H1 (cell line): ENCODE results near the gene RNF208. TPM values are rescaled to one million over a fixed set of nuclear protein-coding genes. Genes with fewer than 3 reads are reported as not detected.
A peak's percentile ranks its signal among the peaks of the same experiment; 100 is the strongest.

Source experiments
- CTCF ChIA-PET: fragments of 300-600 bp; sonication (Branson Sonifier 250); formaldehyde crosslinking; loops from one replicate; lab custom pipeline; 2021; ENCODE audit not compliant: partially characterized antibody; lab: Charles Lee
- POLR2A ChIA-PET: fragments of 300-600 bp; sonication (Branson Sonifier 250); formaldehyde crosslinking; loops from one replicate; lab custom pipeline; 2021; ENCODE audit warnings: inconsistent platforms; ENCODE audit not compliant: partially characterized antibody; lab: Charles Lee
- DNase-seq, 2 experiments: peaks; one replicate each; pipeline versions ENCODE4 v3.0.0 to v3.0.0-alpha.2; 2010 to 2022; ENCODE audit warnings: low spot score in 2 of 2, low read depth in 1 of 2, mixed read lengths in 1 of 2
- FAIRE-seq: peaks from 2 replicates; lab custom pipeline; 2011; peaks lifted over from hg19 to GRCh38; lab: Jason Lieb, UNC
- H2AFZ ChIP-seq: 2 replicates; pipeline ENCODE4 v1.8.1; 2012; ENCODE audit warnings: low read length, inconsistent platforms
- H2AK5ac ChIP-seq: 2 replicates; pipeline ENCODE4 v1.6.1; 2013; ENCODE audit warnings: low read depth, low read length
- H2BK120ac ChIP-seq: replicated peaks from 2 replicates; pipeline ENCODE3; 2013; ENCODE audit warnings: low read depth, low read length, inconsistent platforms
- H2BK12ac ChIP-seq: 2 replicates; pipeline ENCODE4 v1.6.1; 2013; ENCODE audit warnings: low read depth, low read length
- H2BK15ac ChIP-seq: 2 replicates; pipeline ENCODE4 v1.6.1; 2013; ENCODE audit warnings: low read length
- H2BK20ac ChIP-seq: 2 replicates; pipeline ENCODE4 v1.6.1; 2013; ENCODE audit warnings: low read length
- H2BK5ac ChIP-seq: 2 replicates; pipeline ENCODE4 v1.6.1; 2013; ENCODE audit warnings: low read depth, low read length
- H3K14ac ChIP-seq: 2 replicates; pipeline ENCODE4 v1.6.1; 2013; ENCODE audit warnings: inconsistent platforms; ENCODE audit not compliant: insufficient read length
- H3K18ac ChIP-seq: 2 replicates; pipeline ENCODE4 v1.6.1; 2013; ENCODE audit warnings: low read length; ENCODE audit errors: extremely low read depth
- H3K23ac ChIP-seq: 2 replicates; pipeline ENCODE4 v1.6.1; 2013; ENCODE audit warnings: inconsistent platforms; ENCODE audit not compliant: insufficient read length
- H3K23me2 ChIP-seq: 2 replicates; pipeline ENCODE4 v1.6.1; 2013; ENCODE audit warnings: low read depth, low read length
- H3K27ac ChIP-seq: 2 replicates; pipeline ENCODE4 v1.6.1; 2011; ENCODE audit warnings: low read depth, low read length, inconsistent platforms
- H3K27me3 ChIP-seq, 4 experiments: replicated peaks in 1 of 4; 1 replicate in 1 of 4; 2 replicates in 3 of 4; pipeline versions ENCODE4 v1.6.1 to v1.8.1; 2011 to 2013; ENCODE audit warnings: low read length in 3 of 4, mild to moderate bottlenecking in 3 of 4, inconsistent platforms in 2 of 4, mixed read lengths in 2 of 4, moderate library complexity in 1 of 4; ENCODE audit not compliant: control insufficient read depth in 3 of 4, insufficient read depth in 3 of 4; ENCODE audit errors: extremely low read depth in 1 of 4
- H3K36me3 ChIP-seq, 4 experiments: 2 replicates each; pipeline versions ENCODE4 v1.6.1 to v1.8.1; 2011 to 2013; ENCODE audit warnings: mild to moderate bottlenecking in 4 of 4, low read length in 3 of 4, moderate library complexity in 2 of 4, control low read depth in 1 of 4, inconsistent platforms in 1 of 4; ENCODE audit not compliant: insufficient read depth in 4 of 4, control insufficient read depth in 2 of 4
- H3K4ac ChIP-seq: replicated peaks from 2 replicates; pipeline ENCODE3; 2013; ENCODE audit warnings: low read length, low read depth, mixed read lengths, inconsistent platforms; ENCODE audit not compliant: insufficient read length
- H3K4me1 ChIP-seq, 4 experiments: replicated peaks in 1 of 4; 1 replicate in 1 of 4; 2 replicates in 3 of 4; pipeline versions ENCODE4 v1.6.1 to v1.8.1; 2011 to 2013; ENCODE audit warnings: low read length in 3 of 4, inconsistent platforms in 2 of 4, mixed read lengths in 1 of 4; ENCODE audit not compliant: insufficient read depth in 4 of 4, control insufficient read depth in 3 of 4
- H3K4me2 ChIP-seq, 2 experiments: 2 replicates each; pipeline versions ENCODE4 v1.6.1 to v1.8.1; 2011 to 2013; ENCODE audit warnings: low read depth in 2 of 2, low read length in 2 of 2, control low read depth in 1 of 2, inconsistent platforms in 1 of 2, mild to moderate bottlenecking in 1 of 2; ENCODE audit not compliant: insufficient read depth in 1 of 2
- H3K4me3 ChIP-seq, 4 experiments: fragments of 200-600, 300-600 bp in 1 of 4; sonication (generic), shearing (Covaris generic), sonication (Bioruptor Twin) in 1 of 4; 2 replicates each; pipeline versions ENCODE4 v1.5.1 to v1.8.1; 2011 to 2016; ENCODE audit warnings: low read length in 4 of 4, low read depth in 3 of 4, control low read depth in 2 of 4, inconsistent platforms in 2 of 4, mild to moderate bottlenecking in 2 of 4, mixed read lengths in 1 of 4, moderate library complexity in 1 of 4; ENCODE audit not compliant: insufficient read depth in 2 of 4; ENCODE audit errors: extremely low read depth in 1 of 4
- H3K56ac ChIP-seq: replicated peaks from 2 replicates; pipeline ENCODE3; 2013; ENCODE audit warnings: low read depth, mild to moderate bottlenecking, mixed read lengths, low read length, inconsistent platforms; ENCODE audit not compliant: insufficient read length
- H3K79me1 ChIP-seq: 2 replicates; pipeline ENCODE4 v1.6.1; 2013; ENCODE audit warnings: low read depth, low read length, control low read depth
- H3K79me2 ChIP-seq, 2 experiments: 2 replicates each; pipeline versions ENCODE4 v1.6.1 to v1.8.1; 2012 to 2013; ENCODE audit warnings: low read length in 2 of 2, mild to moderate bottlenecking in 2 of 2, inconsistent platforms in 1 of 2; ENCODE audit not compliant: insufficient read depth in 2 of 2, control insufficient read depth in 1 of 2
- H3K9ac ChIP-seq, 4 experiments: replicated peaks in 1 of 4; 1 replicate in 1 of 4; 2 replicates in 3 of 4; pipeline versions ENCODE4 v1.6.1 to v1.8.1; 2011 to 2013; ENCODE audit warnings: low read depth in 3 of 4, low read length in 3 of 4, control low read depth in 2 of 4, mild to moderate bottlenecking in 2 of 4, moderate library complexity in 2 of 4, inconsistent platforms in 1 of 4; ENCODE audit errors: extremely low read depth in 1 of 4
- H3K9me3 ChIP-seq, 2 experiments: 2 replicates each; pipeline versions ENCODE4 v1.6.1 to v1.8.1; 2012 to 2013; ENCODE audit warnings: mild to moderate bottlenecking in 2 of 2, moderate library complexity in 2 of 2, control low read depth in 1 of 2, inconsistent platforms in 1 of 2, low read depth in 1 of 2, low read length in 1 of 2, mixed read lengths in 1 of 2; ENCODE audit not compliant: insufficient read depth in 2 of 2
- H4K20me1 ChIP-seq, 2 experiments: replicated peaks in 1 of 2; 2 replicates each; pipeline versions ENCODE3 to v1.8.1; 2011 to 2013; ENCODE audit warnings: inconsistent platforms in 2 of 2, low read length in 2 of 2, mild to moderate bottlenecking in 1 of 2; ENCODE audit not compliant: insufficient read depth in 2 of 2, control insufficient read depth in 1 of 2
- H4K5ac ChIP-seq: 2 replicates; pipeline ENCODE4 v1.6.1; 2013; ENCODE audit warnings: low read length, low read depth, mixed read lengths, inconsistent platforms; ENCODE audit not compliant: insufficient read length
- H4K8ac ChIP-seq: 2 replicates; pipeline ENCODE4 v1.8.0; 2013; ENCODE audit warnings: mild to moderate bottlenecking, moderate library complexity, low read length, inconsistent platforms; ENCODE audit not compliant: insufficient read depth; ENCODE audit errors: extremely low read depth
- H4K91ac ChIP-seq: replicated peaks from 2 replicates; pipeline ENCODE3; 2013; ENCODE audit warnings: low read length, mixed read lengths, inconsistent platforms; ENCODE audit not compliant: insufficient read length
- WGBS, 2 experiments: shearing (Covaris generic) in 1 of 2; methylation state at CpG; one replicate each; pipeline versions ENCODE4 v1.1.6 to v1.1.7; 2013 to 2015; ENCODE audit warnings: low lambda C conversion rate in 2 of 2, mixed read lengths in 2 of 2, inconsistent platforms in 1 of 2, low coverage in 1 of 2, missing lambda C conversion rate in 1 of 2; ENCODE audit not compliant: insufficient replicate concordance in 2 of 2, insufficient coverage in 1 of 2, insufficient read length in 1 of 2; ENCODE audit errors: extremely low coverage in 1 of 2, missing lambda C conversion rate in 1 of 2; 5-methylcytosine and 5-hydroxymethylcytosine counted together
- polyA plus RNA-seq, 7 experiments: library from polyadenylated mRNA; depleted of rRNA in 3 of 7; stranded (reverse) in 5 of 7; unstranded in 2 of 7; fragments of >200 nt in 5 of 7; fragments of 200-250 nt in 2 of 7; gene quantifications; 1 replicate in 5 of 7; 2 replicates in 1 of 7; 4 replicates in 1 of 7; pipeline versions ENCODE4 v1.2.1 to v1.2.3, GENCODE V29; 2011 to 2013; ENCODE audit warnings: missing spikeins in 2 of 7, mixed read lengths in 2 of 7
- total RNA-seq: library from RNA; stranded (reverse); fragmentation: NEBNext Ultra II Directional; extraction: Animal tissue kit (Norgen Biotek cat#: 25700); gene quantifications from 2 replicates; pipeline ENCODE4 v1.2.1, GENCODE V29; 2021

The RNF208 gene
- total and polyA plus RNA-seq, 2 of the 8 experiments (the other 6 are each of a cell fraction or from before 2014, with no cell fraction given), result 2.7 to 7.7 TPM

DNA sequence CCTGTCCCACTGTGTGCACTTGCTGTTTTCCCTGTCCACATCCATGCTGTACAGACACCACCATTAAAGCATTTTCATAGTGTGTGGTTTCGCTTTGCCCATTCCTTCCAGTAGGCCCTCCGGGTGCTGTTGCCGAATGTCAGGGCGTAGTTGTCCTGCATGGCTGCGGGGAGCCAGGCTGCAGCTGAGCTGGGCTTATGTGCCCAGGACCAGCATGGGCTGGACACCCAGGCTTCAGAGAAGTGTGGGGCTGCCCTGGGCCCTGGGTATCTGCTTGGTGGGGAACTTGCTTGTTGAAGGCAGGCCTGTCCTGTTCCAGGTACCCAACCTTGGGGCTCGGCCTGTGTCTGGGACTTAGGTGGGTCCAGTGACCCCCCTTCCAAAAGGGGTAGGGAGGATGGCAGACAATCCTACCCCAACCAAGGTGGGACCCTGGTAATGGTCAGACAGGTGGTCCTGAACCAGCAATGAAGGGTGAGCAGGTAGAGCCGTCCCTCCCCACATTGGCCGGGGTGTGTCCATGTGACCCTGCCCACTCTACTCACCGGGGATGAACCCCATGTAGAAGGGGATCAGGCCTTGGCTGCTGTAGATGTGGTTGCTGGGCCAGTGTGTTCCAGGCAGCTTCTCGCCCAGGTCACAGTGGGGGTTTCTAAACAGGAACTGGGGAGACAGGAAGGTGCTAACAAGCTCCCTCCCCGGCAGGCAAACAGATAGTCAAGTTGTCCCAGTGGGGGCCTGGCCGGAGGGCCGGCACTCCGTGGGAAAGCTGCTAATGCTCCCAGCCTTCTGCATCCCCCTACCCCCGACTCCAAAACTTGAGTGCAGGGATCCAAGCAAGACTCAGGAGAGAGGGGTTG, 21.8 kb upstream of the RNF208 start:
- H3K27ac ChIP-seq, result no peak overlapping the region
- no peak overlapping the region for H4K8ac ChIP-seq
- H3K4me1 ChIP-seq, result peaks cover 0 to 20% (median 11%) of the 10 kb centered on the region in 4 experiments; a peak in 5 of 7 replicates
- H3K56ac ChIP-seq, result no peak overlapping the region
- peaks cover 6 to 18% (median 15%) of the 10 kb centered on the region in 4 experiments; a peak in 7 of 8 replicates for H3K36me3 ChIP-seq
- peak overlapping the region; percentile 14 to 15; a peak in 1 of 4 replicates for H3K4me2 ChIP-seq
- no peak overlapping the region for H2BK20ac ChIP-seq
- peak in 1 of 2 experiments; percentile 50 for DNase-seq
- H3K14ac ChIP-seq, result no peak overlapping the region
- peaks cover 5% of the 10 kb centered on the region for H3K79me1 ChIP-seq
- no peak overlapping the region for H2BK120ac ChIP-seq
- no peaks in the 10 kb centered on the region for H3K9me3 ChIP-seq
- no peak for FAIRE-seq
- no peak overlapping the region for H2BK15ac ChIP-seq
- no peak overlapping the region for H4K91ac ChIP-seq
- CTCF ChIA-PET, result interaction anchor here (0.8 to 9.1 kb wide), 12 partner anchors 9 to 40 kb away, joined by 3 to 113 read pairs (median 4); partner anchors contain the start of genes CYSRT1, NELFB, RNF208 and RNF224
- no peak overlapping the region for H2BK12ac ChIP-seq
- H3K4me3 ChIP-seq, result no peak overlapping the region
- H3K27me3 ChIP-seq, result no peaks in the 10 kb centered on the region; a peak in 1 of 7 replicates
- no peak overlapping the region for H4K5ac ChIP-seq
- H2AFZ ChIP-seq, result no peak overlapping the region
- no peak overlapping the region for H2BK5ac ChIP-seq
- H3K79me2 ChIP-seq, result peaks cover 0 to 17% of the 10 kb centered on the region in 2 experiments; a peak in 2 of 4 replicates
- no peak overlapping the region for H3K23ac ChIP-seq
- no peak overlapping the region for H2AK5ac ChIP-seq
- no peak overlapping the region for H3K18ac ChIP-seq
- no peak overlapping the region; a peak in 1 of 7 replicates for H3K9ac ChIP-seq
- 80% methylated on average over 15 of the region's 15 CpGs; no CpG with 5 or more reads in 1 of the 2 experiments for WGBS, 2 experiments
- peaks cover 17 to 18% of the 10 kb centered on the region in 2 experiments for H4K20me1 ChIP-seq
- H3K23me2 ChIP-seq, result peaks cover 5% of the 10 kb centered on the region; the same call in 1 of the 2 replicates
- no peak overlapping the region for H3K4ac ChIP-seq
- POLR2A ChIA-PET, result interaction anchor here (0.8 to 69.9 kb wide), 8 partner anchors 9 to 383 kb away, joined by 3 to 1462 read pairs (median 5); partner anchors contain the start of genes CYSRT1, NDOR1, NELFB and NPDC1
